ENCODE measurements around the gene SAMHD1.

The SAMHD1 gene

DNA sequence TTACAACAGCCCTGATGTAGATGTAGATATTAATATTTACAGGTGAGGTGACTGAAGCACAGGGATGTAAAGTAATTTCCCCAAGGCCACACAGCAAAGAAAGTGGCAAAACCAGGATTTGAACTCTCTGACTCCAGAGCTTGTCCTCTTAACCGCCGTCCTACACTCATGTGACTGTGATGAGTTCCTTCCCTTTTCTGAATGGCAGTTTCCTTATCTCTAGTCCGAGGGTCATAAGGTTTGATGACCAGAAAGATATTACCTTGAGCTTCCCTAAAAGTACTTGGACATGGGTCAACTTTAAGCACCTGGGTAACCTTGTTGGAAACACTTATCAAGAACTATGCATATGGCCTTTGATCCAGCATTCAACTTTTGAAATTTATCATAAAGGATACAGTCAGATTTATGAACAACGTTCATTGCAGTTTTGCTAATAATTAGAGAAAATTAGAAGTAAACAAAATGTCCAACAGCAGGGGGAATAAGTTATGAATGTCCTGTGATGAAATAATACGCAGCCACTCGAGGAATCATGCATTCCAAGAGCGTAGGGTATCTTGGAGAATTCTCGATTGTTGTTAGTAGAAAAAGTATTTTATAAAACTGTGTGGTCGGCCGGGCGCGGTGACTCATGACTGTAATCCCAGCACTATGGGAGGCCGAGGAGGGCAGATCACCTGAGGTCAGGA is 77.9 kb downstream of the SAMHD1 start:
- no peak for DNase-seq (ENCODE audit: low spot score)

DNA sequence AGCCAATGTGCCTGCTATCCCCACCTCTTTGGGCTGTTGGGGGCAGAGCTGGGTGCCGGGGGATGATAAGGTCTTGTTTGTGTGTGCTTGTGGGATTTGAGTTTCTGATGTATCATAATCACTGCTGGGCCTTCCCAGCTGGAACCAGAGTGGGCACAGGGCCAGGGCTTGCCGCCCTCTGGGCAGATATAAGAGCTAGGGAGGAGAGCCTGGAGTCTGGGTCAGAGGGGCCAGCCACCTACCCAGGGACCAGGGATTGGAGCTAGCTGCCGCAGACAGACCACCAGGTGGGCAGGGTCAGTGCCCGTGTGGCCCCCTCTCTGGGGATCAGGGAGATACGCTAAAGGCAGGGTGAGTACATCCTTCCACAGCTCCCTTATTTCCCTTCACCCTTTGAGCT is 78.7 kb downstream of the SAMHD1 start:
- DNase-seq (ENCODE audit: low spot score) = no peak

DNA sequence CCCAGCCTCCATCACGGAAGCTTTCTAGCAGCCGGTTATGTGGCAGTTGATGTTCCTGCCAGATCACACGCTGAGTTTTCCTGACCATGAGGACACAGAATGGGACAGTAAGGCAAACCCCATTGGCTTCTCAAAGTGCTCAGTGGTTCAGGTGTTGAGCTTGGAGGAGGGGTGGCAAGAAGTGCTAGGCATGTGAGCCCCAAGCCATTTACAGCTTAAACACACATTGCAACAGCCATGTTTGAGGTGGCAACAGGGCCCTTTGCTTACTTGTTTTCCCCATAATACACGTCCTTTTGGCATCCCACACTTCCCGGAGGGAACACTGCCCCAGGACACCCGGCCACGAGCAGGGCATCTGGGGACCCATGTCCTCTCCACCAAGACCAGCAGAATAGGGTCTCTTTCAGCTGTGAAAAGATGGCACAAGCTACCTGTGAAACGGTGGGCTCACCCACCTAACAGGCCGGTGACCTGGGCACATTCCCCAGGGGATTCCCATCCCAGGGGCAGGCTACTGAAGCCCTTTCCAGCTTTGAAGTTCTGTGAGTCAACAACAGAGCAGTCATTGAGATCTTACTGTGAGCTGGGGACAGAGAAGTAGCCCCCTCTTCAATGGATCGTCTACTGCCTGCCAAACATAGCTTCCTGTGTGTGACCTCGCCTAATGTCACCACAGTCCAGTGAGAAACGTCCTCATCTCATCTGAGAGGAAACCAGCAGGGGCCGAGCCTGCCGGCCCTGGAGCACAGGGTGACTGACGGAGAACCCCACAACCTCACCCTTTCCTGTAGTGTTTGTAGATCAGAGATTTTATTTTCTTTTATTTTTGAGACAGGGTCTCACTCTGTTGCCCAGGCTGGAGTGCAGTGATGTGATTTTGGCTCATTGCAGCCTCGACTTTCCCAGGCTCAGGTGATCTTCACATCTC is 79.6 kb downstream of the SAMHD1 start:
- no peak for DNase-seq (ENCODE audit: low spot score)

- DNase-seq (ENCODE audit: low spot score) = peak; percentile 33
Observed at GRCh38 chr20:36866681-36867495, 84.6 kb downstream of the SAMHD1 start.

GRCh38 chr20:36866164-36866563 is 85.3 kb downstream of the SAMHD1 start:
- no peak for DNase-seq (ENCODE audit: low spot score)

GRCh38 chr20:36865861-36866149 is 85.7 kb downstream of the SAMHD1 start:
- no peak for DNase-seq (ENCODE audit: low spot score)

- DNase-seq (ENCODE audit: low spot score) = no peak
Observed at GRCh38 chr20:36865076-36865860, 86.2 kb downstream of the SAMHD1 start.

- no peak for DNase-seq (ENCODE audit: low spot score)
Observed at GRCh38 chr20:36862857-36863668, 88.4 kb downstream of the SAMHD1 start.

DNA sequence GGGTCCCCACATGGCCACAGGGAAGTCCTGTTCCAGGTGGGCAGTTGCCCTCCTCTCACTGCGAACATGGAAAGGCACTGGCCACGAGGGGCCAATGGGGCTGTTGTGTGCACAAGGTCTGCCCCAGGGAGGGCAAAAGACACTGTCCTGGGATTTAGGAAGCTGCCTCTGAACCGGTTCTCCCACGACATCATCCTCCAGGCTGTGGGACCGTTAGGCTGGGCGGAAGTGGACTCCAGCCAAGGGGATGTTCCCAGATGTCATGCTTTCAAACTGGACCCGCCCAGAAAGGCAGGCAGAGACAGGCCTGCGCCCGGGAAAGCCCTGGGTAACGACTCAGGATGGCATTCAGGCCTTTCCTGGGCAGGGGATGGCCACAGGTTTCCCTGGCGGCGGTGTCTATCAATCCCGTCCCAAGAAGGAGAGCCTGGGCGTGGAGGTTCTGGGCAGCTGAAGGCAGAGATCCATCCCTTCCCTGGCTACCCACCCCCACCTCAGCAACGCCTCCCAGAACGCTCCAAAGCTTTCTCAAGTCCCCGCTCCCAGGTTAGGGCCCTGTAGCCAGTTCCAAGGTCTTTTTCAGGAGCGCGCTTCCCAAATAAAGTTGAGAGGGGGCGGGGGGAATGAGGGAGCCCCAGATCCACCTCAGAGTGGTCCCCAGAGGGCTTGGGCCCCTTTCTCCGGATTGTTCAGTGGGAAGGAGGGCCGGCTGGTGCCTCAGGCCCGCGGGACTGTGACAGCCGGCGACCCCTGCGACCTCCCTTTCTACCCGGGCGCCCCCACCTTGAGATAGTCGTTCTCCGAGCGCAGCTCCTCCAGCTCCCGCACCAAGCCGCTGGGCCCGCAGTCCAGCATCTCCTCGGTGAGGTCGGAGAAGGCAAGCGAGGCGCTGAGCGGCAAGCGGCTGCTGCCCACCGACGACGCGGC is 89.4 kb downstream of the SAMHD1 start:
- no peak for DNase-seq (ENCODE audit: low spot score)

GRCh38 chr20:36861625-36861874 is 90.0 kb downstream of the SAMHD1 start:
- no peak for DNase-seq (ENCODE audit: low spot score)

DNA sequence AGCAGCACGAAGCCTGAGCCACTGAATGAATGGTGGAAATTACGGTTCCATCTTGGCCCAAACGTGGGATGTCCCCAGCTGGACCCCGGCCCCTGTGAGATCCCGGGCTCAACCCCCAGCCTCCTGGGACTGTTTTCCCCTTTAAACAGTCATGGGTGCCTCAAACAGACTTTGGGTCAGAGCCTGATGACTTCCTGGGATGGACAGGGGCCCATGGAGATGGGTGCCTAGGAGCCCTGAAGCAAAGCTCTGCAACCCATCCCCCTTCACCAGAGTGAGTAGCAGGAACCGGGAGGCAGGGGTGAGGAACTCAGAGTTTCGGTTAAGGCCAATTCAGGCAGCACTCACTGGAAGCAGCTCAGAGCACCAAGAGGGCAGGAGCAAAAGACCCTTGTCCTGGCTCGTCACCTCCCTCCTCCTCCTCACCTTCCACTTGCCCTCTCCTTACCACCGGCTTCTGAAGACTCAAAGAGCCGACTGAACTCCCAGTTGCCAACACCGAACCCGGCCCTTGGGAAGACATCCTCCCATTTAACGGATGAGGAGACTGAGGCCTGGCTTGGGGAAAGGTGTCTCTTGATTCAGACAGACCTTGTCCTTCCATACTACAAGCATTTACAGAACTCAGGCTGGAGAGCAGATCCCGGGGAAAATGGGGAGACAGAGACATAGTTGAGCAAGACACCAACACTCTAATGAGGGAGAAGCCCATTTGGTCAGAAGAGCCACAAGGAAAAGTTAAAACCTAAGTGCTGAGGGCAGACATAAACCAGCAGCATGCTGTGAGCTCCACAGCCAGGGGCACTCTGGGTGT is 90.5 kb downstream of the SAMHD1 start:
- DNase-seq (ENCODE audit: low spot score) = no peak

DNA sequence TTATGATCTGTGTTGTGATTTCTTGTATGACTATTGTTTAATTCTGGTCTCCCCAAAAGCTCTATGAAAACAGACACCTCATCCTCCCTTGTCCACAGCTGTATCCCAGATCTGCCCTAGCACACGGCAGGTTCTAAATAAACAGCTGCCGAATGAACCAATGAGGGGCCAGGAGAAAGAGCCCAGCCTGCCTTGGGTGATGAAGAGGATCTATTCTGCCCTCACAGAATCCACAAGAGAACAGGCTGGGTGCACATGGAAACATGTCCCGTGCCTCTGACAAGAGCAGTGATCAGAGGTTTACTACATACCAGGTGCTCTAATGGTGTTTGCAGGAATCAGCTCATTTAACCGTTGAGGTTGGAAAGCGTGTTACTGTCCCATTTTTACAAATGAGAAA is 91.2 kb downstream of the SAMHD1 start:
- DNase-seq (ENCODE audit: low spot score) = no peak

- DNase-seq (ENCODE audit: low spot score) = no peak
Observed at GRCh38 chr20:36859700-36860330, 91.7 kb downstream of the SAMHD1 start.

GRCh38 chr20:36859282-36859555 is 92.3 kb downstream of the SAMHD1 start:
- no peak for DNase-seq (ENCODE audit: low spot score)

DNA sequence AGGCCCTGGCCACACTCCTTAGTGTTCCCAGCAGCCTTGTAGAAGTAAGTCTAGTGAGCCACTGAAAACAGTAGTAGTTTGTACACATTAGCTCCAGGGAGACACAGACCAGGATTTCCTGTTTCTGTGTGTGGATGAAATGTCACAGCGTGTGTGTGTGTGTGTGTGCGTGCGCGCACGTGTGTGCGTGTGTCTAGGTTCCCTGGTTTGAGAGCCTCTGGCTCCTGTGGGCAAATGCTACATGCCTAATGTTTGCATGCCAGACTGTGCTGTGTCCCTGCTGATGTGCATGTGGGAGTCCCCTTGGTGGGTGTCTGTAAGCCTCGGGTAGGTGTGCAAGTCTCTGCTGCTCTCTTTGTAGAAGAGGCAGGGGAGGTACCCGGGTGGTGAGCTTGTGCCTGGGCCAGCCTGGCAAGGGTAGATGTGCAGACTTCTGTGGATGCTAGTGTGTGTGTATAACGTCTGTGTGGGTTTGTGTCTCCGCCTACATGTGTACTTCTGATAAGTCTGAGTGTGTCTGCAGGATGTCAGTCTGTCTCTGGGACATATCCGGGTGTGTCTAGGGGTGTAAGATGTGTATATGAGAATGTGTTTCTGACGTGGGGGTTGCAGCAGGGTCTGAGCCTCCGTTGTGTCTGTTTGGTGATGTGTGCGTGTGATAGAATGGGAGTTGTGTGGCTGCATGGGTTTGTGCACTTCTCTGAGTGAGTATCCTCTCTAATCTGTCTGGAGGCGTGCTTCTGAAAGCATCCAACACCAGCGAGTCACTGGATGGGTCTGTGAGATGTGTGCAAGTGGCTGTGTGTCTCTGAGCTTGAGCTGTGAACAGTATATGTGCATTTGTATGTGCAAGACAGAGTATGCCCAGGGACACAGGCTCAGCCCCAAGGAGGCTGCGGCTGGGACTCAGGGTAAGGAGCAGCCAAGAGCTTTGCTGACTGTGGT is 94.5 kb downstream of the SAMHD1 start:
- no peak for DNase-seq (ENCODE audit: low spot score)

DNA sequence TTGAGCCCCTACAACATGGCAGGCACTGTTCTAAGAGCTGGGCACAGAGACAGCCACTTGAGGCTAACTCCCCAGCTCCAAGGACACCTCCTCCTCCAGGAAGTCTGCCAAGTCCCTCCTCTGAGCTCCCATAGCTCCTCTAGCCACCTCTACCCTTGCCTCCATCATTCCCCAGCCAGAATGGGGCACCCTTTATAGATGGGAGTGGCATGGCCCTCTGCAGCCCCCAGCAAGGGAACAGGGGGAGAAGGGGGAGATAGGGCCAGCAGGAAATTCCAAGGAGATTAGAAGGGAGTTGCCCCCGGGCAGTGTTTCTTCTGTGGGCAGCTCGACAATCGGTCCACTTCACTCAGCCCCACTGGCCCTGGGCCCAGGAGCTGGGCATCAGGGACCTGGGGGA is 95.3 kb downstream of the SAMHD1 start:
- no peak for DNase-seq (ENCODE audit: low spot score)

GRCh38 chr20:36855241-36855657 is 96.3 kb downstream of the SAMHD1 start:
- no peak for DNase-seq (ENCODE audit: low spot score)
